GM12878 (cell line): Measurements from ENCODE around the gene TCERG1L. TPM values are rescaled to one million over a fixed set of nuclear protein-coding genes. Genes with fewer than 3 reads are reported as not detected.

Experiments
- ATAC-seq: fragments of 200-7000 bp; cut with Tn5 transposase; 3 replicates; pipeline ENCODE4 v1.9.1; 2020; ENCODE audit warnings: mild to moderate bottlenecking, moderate library complexity
- BruUV-seq: library from RNA; stranded (reverse); fragments of 400-500 nt; replicated peaks from 2 replicates; lab custom pipeline; 2021; lab: Mats Ljungman, UMichigan
- CTCF ChIA-PET: fragments of 300-600 bp; sonication (Branson Sonifier 250); formaldehyde crosslinking; extraction: SDS; loops from one replicate; lab custom pipeline; 2021; ENCODE audit warnings: inconsistent platforms; lab: Yijun Ruan, JAX
- POLR2A ChIA-PET: fragments of 350-600 bp; formaldehyde crosslinking; extraction: SDS; loops from one replicate; lab custom pipeline; 2021; ENCODE audit warnings: inconsistent platforms; lab: Charles Lee
- RAD21 ChIA-PET: fragments of 300-600 bp; sonication (Branson Sonifier 250); formaldehyde crosslinking; loops from one replicate; lab custom pipeline; 2023; ENCODE audit warnings: antibody characterized with exemption; ENCODE audit not compliant: unreplicated experiment; lab: Charles Lee
- SMC1A ChIA-PET: fragments of 300-600 bp; sonication (Branson Sonifier 250); formaldehyde crosslinking; loops from one replicate; lab custom pipeline; 2023; ENCODE audit not compliant: unreplicated experiment, uncharacterized antibody; lab: Charles Lee
- DNase-seq: peaks from one replicate; pipeline ENCODE4 v3.0.0-alpha.2; 2011; ENCODE audit warnings: low read depth, low spot score
- FAIRE-seq: peaks from 3 replicates; lab custom pipeline; 2011; peaks lifted over from hg19 to GRCh38; lab: Jason Lieb, UNC
- H2AFZ ChIP-seq: 2 replicates; pipeline ENCODE4 v1.6.0; 2011; ENCODE audit warnings: low read depth, low read length, control low read depth; ENCODE audit not compliant: control insufficient read depth
- H3K27ac ChIP-seq: 2 replicates; pipeline ENCODE4 v1.5.1; 2011; ENCODE audit warnings: control low read depth; ENCODE audit not compliant: control insufficient read depth, insufficient read depth
- H3K27me3 ChIP-seq, 2 experiments: replicated peaks in 1 of 2; 2 replicates each; pipeline versions ENCODE4 v1.6.0 to v1.6.1; 2011; ENCODE audit warnings: low read length in 1 of 2; ENCODE audit not compliant: control insufficient read depth in 2 of 2, insufficient read depth in 2 of 2
- H3K36me3 ChIP-seq, 2 experiments: 2 replicates each; pipeline ENCODE4 v1.5.1; 2011; ENCODE audit warnings: low read length in 1 of 2; ENCODE audit not compliant: control insufficient read depth in 2 of 2, insufficient read depth in 2 of 2
- H3K4me1 ChIP-seq: 2 replicates; pipeline ENCODE4 v1.6.1; 2011; ENCODE audit warnings: mild to moderate bottlenecking, low read length, moderate library complexity, mixed read lengths; ENCODE audit not compliant: control insufficient read depth, insufficient read depth
- H3K4me2 ChIP-seq: 2 replicates; pipeline ENCODE4 v1.6.0; 2011; ENCODE audit warnings: control low read depth; ENCODE audit not compliant: control insufficient read depth, insufficient read depth
- H3K4me3 ChIP-seq: fragments of 200-600 bp; sonication (generic); 2 replicates; pipeline ENCODE4 v1.5.1; 2016
- H3K79me2 ChIP-seq: 2 replicates; pipeline ENCODE4 v1.6.0; 2011; ENCODE audit warnings: low read length; ENCODE audit not compliant: control insufficient read depth, insufficient read depth
- H3K9ac ChIP-seq: 2 replicates; pipeline ENCODE4 v1.8.0; 2011; ENCODE audit warnings: low read length, control low read depth, mixed read lengths; ENCODE audit not compliant: control insufficient read depth, insufficient read depth
- H3K9me3 ChIP-seq: replicated peaks from 3 replicates; pipeline ENCODE4 v1.5.1; 2011; ENCODE audit warnings: mild to moderate bottlenecking, low read length; ENCODE audit not compliant: control insufficient read depth, insufficient read depth
- H4K20me1 ChIP-seq: 2 replicates; pipeline ENCODE4 v1.6.0; 2011; ENCODE audit not compliant: control insufficient read depth, insufficient read depth
- BMI1 ChIP-seq: fragments of 450-650 bp; IDR thresholded peaks from 2 replicates; pipeline ENCODE4 v1.6.1; 2016; ENCODE audit warnings: mild to moderate bottlenecking, moderate library complexity, borderline replicate concordance
- CBX5 ChIP-seq: sonication (generic); IDR thresholded peaks from 2 replicates; pipeline ENCODE4 v1.6.1; 2016; ENCODE audit warnings: low read depth, moderate library complexity, mild to moderate bottlenecking, inconsistent platforms
- CREB1 ChIP-seq: IDR thresholded peaks from 2 replicates; pipeline ENCODE4 v1.6.1; 2012; ENCODE audit warnings: low read depth, mild to moderate bottlenecking, inconsistent platforms
- EP300 ChIP-seq, 2 experiments: fragments of 150-350 bp in 1 of 2; IDR thresholded peaks; 2 replicates each; pipeline ENCODE4 v1.6.1; 2011 to 2012; ENCODE audit warnings: low read depth in 2 of 2, low read length in 2 of 2, borderline replicate concordance in 1 of 2, improper control_type of control experiment in 1 of 2, inconsistent platforms in 1 of 2; ENCODE audit not compliant: control insufficient read depth in 1 of 2
- FOXM1 ChIP-seq: IDR thresholded peaks from 2 replicates; pipeline ENCODE4 v1.6.1; 2012; ENCODE audit warnings: low read depth, mild to moderate bottlenecking, inconsistent platforms, low read length, moderate library complexity
- GATAD2B ChIP-seq: fragments of 450-650 bp; conservative IDR thresholded peaks from 2 replicates; pipeline ENCODE4 v1.6.1; 2017; ENCODE audit warnings: low read depth, mild to moderate bottlenecking, moderate library complexity
- MEF2B ChIP-seq: fragments of 450-650 bp; IDR thresholded peaks from 2 replicates; pipeline ENCODE4 v1.6.1; 2018; ENCODE audit warnings: mild to moderate bottlenecking, moderate library complexity; ENCODE audit not compliant: partially characterized antibody, poor library complexity, severe bottlenecking
- MXI1 ChIP-seq: fragments of 150-350 bp; IDR thresholded peaks from 2 replicates; pipeline ENCODE4 v1.6.1; 2011; ENCODE audit warnings: low read depth, mild to moderate bottlenecking, inconsistent platforms, low read length, improper control_type of control experiment
- NBN ChIP-seq: fragments of 450-650 bp; IDR thresholded peaks from 2 replicates; pipeline ENCODE4 v1.6.1; 2016
- NFIC ChIP-seq: IDR thresholded peaks from 2 replicates; pipeline ENCODE4 v1.6.1; 2012; ENCODE audit warnings: low read depth, mild to moderate bottlenecking, inconsistent platforms, low read length, moderate library complexity
- PML ChIP-seq: IDR thresholded peaks from 2 replicates; pipeline ENCODE4 v1.6.1; 2012; ENCODE audit warnings: low read length, inconsistent platforms
- RB1 ChIP-seq: fragments of 450-650 bp; formaldehyde crosslinking; IDR thresholded peaks from 2 replicates; pipeline ENCODE4 v1.6.1; 2017; ENCODE audit warnings: mild to moderate bottlenecking, borderline replicate concordance
- SIN3A ChIP-seq: IDR thresholded peaks from 2 replicates; pipeline ENCODE4 v1.6.1; 2012; ENCODE audit warnings: low read depth, low read length, improper control_type of control experiment
- SIX5 ChIP-seq: IDR thresholded peaks from 2 replicates; pipeline ENCODE4 v1.6.1; 2011; ENCODE audit warnings: mild to moderate bottlenecking, low read depth, low read length, moderate library complexity; ENCODE audit not compliant: severe bottlenecking
- TARDBP ChIP-seq: IDR thresholded peaks from 2 replicates; pipeline ENCODE4 v1.6.1; 2016; ENCODE audit warnings: borderline replicate concordance
- TBL1XR1 ChIP-seq: IDR thresholded peaks from 2 replicates; pipeline ENCODE4 v1.6.1; 2012; ENCODE audit warnings: low read depth, low read length, improper control_type of control experiment
- ZBED1 ChIP-seq: IDR thresholded peaks from 2 replicates; pipeline ENCODE4 v1.6.1; 2016; ENCODE audit warnings: borderline replicate concordance
- ZNF384 ChIP-seq: IDR thresholded peaks from 2 replicates; pipeline ENCODE4 v1.6.1; 2012; ENCODE audit warnings: low read depth, mild to moderate bottlenecking, low read length, improper control_type of control experiment, borderline replicate concordance
- WGBS: methylation state at CpG from one replicate; pipeline ENCODE4 v1.1.6; 2016; ENCODE audit warnings: low lambda C conversion rate; ENCODE audit not compliant: insufficient replicate concordance, insufficient coverage; ENCODE audit errors: missing lambda C conversion rate; 5-methylcytosine and 5-hydroxymethylcytosine counted together
- in situ Hi-C: fragments of 300-500 bp; cut with MboI; formaldehyde crosslinking; loops from 9 replicates; pipeline ENCODE4 v1.14.3; 2018; ENCODE audit warnings: mixed read lengths
- intact Hi-C: fragments of 100-400 bp; cut with micrococcal nuclease; formaldehyde crosslinking; loops from one replicate; pipeline ENCODE4 v1.14.2; 2022; ENCODE audit not compliant: unreplicated experiment
- polyA plus RNA-seq, 11 experiments: library from polyadenylated mRNA; depleted of rRNA in 4 of 11; unstranded in 6 of 11; stranded (reverse) in 5 of 11; fragments of >200 nt; fragmentation: Nextera tagmentation in 4 of 11; fragmentation: Illumina TruSeq in 1 of 11; extraction: Ambion mirVana in 4 of 11; extraction: Trizol in 1 of 11; gene quantifications; 1 replicate in 1 of 11; 2 replicates in 10 of 11; pipeline versions ENCODE4 v1.2.1 to v1.2.3, GENCODE V29; 2011 to 2016; ENCODE audit warnings: inconsistent platforms in 2 of 11, missing spikeins in 2 of 11, low read depth in 1 of 11
- total RNA-seq, 4 experiments: library from RNA; depleted of rRNA in 3 of 4; stranded (reverse); fragments of >200 nt in 3 of 4; fragmentation: Illumina TruSeq in 1 of 4; extraction: Trizol in 1 of 4; gene quantifications; 2 replicates each; pipeline versions ENCODE4 v1.2.1 to v1.2.3, GENCODE V29; 2013 to 2021

Gene TCERG1L
- total and polyA plus RNA-seq, 10 of the 15 experiments (the other 5 are each of a cell fraction or from before 2014, with no cell fraction given) = not detected

DNA sequence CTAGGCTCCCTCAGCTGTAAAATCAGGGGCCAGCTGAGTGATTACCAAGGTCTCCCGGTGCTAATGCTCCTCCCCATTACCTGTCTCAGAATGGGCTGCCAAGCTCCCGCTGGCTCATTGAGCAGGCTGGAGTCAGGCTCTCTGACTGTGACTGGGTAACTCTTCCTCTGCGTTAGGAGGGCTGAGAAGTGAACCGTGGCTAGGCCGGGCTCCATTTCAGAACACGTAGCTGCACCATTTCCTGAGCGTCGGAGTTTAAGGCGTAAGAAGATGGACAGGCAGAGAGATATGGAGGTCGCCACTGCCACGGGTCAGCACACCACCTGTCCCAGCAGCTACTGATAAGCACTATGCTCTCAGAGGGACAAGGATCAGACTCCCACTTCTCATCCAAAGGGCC lies 250.3 kb downstream of the TCERG1L start (continued):
- TF ChIP-seq CBX5 (no peak), EP300 (IDR thresholded peaks at IDR 0.05; ENCODE audit: borderline replicate concordance in 1 of 2, control insufficient read depth in 1 of 2, low read depth in 2 of 2, low read length in 2 of 2) (no peak), SIN3A (no peak)
- TF ChIP-seq, all 136 proteins: peak for 0

DNA sequence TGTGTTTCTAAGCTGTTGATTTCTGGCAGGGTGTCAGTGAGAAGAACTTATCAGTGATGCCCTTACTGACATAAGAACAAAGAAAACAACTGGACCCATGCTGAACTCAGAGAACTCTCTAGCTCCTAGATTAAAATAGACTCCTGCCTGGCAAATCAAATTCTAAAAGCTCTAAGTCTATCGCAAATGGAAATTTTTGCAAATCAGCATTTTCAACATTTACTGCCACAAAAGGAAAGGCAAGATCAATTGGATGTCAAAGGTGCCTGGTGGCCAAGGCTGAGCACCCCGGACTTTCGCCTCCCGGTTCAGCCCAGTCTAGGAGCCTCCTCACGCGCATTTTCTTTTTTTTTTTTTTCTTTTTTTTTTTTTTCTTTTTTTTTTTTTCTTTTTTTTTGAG lies 251.6 kb downstream of the TCERG1L start:
- H2AFZ ChIP-seq = no peak overlapping the region
- intact Hi-C loops (no loop called here), in situ Hi-C loops (no loop called here)
- ATAC-seq (no peak), FAIRE-seq (no peak), DNase-seq (no peak)
- no peaks in the 10 kb centered on the region for H3K79me2 ChIP-seq
- WGBS = 62% methylated on average over 4 of the region's 6 CpGs
- no peaks in the 10 kb centered on the region for H3K4me1 ChIP-seq
- no peaks in the 10 kb centered on the region for H3K36me3 ChIP-seq
- H3K27ac ChIP-seq = no peak overlapping the region
- ChIA-PET SMC1A (no interaction called here), RAD21 (no interaction called here), POLR2A (no interaction called here), CTCF (no interaction called here)
- no peaks in the 10 kb centered on the region for H3K27me3 ChIP-seq
- no TSS peak for BruUV-seq
- no peak overlapping the region for H3K9ac ChIP-seq
- no peaks in the 10 kb centered on the region for H3K9me3 ChIP-seq
- H3K4me2 ChIP-seq = no peak overlapping the region
- TF ChIP-seq BMI1 (no peak), CREB1 (no peak), TARDBP (no peak), TBL1XR1 (no peak), ZNF384 (no peak), PML (no peak), GATAD2B (no peak), ZBED1 (no peak), FOXM1 (no peak), SIX5 (no peak), NFIC (no peak), RB1 (no peak), MXI1 (no peak), MEF2B (no peak), NBN (no peak)
- no peak overlapping the region for H3K4me3 ChIP-seq
- H4K20me1 ChIP-seq = no peaks in the 10 kb centered on the region
